Transverse colon (tissue), 4 donors: ENCODE results near the gene VCPKMT.

Source experiments
- CTCF ChIP-seq, 5 experiments: fragments of 200-600 bp in 3 of 5; fragments of 450-650 bp in 2 of 5; sonication (generic) in 3 of 5; IDR thresholded peaks; 1 replicate in 2 of 5; 2 replicates in 3 of 5; pipeline ENCODE4 v1.5.1; 2016 to 2017; ENCODE audit warnings: antibody characterized with exemption in 5 of 5, inconsistent platforms in 3 of 5, mild to moderate bottlenecking in 2 of 5, moderate library complexity in 1 of 5
- EP300 ChIP-seq: sonication (generic); formaldehyde crosslinking; IDR thresholded peaks from one replicate; pipeline ENCODE4 v1.6.1; 2017; ENCODE audit warnings: antibody characterized with exemption, low read depth
- POLR2A ChIP-seq: fragments of 450-650 bp; IDR thresholded peaks from one replicate; pipeline ENCODE4 v1.6.1; 2016; ENCODE audit warnings: antibody characterized with exemption, mild to moderate bottlenecking, moderate library complexity
- POLR2AphosphoS5 ChIP-seq, 3 donors: sonication (generic); formaldehyde crosslinking; IDR thresholded peaks; one replicate each; pipeline ENCODE4 v1.6.1; 2016; ENCODE audit warnings: antibody characterized with exemption in 3 of 3

DNA sequence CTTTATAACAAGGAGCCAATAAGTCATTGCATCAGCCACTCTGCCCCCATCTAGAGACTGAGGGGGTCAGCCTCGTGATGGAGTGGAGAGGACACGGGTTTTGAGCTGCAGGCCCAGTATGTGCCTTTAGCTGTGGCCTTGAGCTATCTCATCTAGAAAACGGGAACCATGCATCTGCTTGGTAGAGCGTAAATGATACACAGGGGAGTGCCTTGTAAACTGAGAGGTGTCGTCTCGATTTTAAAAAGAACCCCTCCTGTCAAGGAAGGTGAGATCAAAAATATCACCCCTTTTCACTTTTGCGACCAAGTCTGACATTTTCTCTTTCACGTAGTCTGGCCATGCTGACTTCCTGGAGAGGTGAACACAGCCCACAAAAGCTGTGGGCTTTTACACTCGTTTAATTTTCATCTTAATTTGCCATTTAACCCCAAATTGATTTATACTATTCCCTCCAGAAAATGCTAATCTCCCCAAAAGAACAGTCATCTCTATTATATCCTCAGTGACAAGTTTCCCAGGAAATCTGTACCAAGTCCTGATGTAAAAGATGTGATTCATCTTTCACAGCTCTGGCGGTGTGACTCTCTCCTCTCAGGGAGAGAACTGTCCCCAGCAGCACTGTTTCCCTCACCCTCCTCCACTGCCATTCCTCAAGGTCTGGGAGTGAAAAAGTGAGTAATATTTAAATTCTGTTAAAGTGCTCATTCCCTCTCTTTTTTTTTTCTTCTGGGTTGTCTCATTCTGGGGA, 30.6 kb downstream of the VCPKMT start:
- TF ChIP-seq CTCF (IDR thresholded peaks at IDR 0.05) (no peak), EP300 (no peak), POLR2A (no peak), POLR2AphosphoS5 (IDR thresholded peaks at IDR 0.05) (no peak)
